ENCODE results near the gene CLMN. TPM values are rescaled to one million over a fixed set of nuclear protein-coding genes. Genes with fewer than 3 reads are reported as not detected.
"Not testable (repeated sequence)": the region's sequence is repeated elsewhere in the genome, so short reads cannot be mapped to it uniquely, and the experiment has no call there.

CLMN gene
- total RNA-seq, 1 donor from 2014 or later = 3.6 TPM

- no peak for DNase-seq (ENCODE audit: low read depth, low spot score)
Measured at GRCh38 chr14:95140060-95140858, 179.4 kb downstream of the CLMN start.

- DNase-seq (ENCODE audit: low read depth, low spot score) = no peak
Measured at GRCh38 chr14:95138876-95139275, 180.8 kb downstream of the CLMN start.

DNA sequence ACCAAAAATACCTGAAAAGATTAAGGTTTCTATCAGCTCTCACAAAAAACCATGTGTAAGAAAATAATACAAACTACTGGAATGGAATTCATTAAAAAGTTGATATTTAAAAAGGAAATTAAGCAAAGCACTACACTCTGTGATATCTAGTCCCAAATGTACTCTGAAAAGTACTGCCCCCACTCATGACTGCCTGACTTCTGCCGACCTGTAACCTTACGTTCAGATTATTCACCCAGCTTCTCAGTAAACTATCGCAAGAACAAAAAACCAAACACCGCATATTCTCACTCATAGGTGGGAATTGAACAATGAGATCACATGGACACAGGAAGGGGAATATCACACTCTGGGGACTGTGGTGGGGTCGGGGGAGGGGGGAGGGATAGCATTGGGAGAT, 181.3 kb downstream of the CLMN start:
- not testable (repeated sequence) for DNase-seq (ENCODE audit: low read depth, low spot score)

GRCh38 chr14:95137804-95138167, 181.9 kb downstream of the CLMN start:
- no peak for DNase-seq (ENCODE audit: low read depth, low spot score)

DNA sequence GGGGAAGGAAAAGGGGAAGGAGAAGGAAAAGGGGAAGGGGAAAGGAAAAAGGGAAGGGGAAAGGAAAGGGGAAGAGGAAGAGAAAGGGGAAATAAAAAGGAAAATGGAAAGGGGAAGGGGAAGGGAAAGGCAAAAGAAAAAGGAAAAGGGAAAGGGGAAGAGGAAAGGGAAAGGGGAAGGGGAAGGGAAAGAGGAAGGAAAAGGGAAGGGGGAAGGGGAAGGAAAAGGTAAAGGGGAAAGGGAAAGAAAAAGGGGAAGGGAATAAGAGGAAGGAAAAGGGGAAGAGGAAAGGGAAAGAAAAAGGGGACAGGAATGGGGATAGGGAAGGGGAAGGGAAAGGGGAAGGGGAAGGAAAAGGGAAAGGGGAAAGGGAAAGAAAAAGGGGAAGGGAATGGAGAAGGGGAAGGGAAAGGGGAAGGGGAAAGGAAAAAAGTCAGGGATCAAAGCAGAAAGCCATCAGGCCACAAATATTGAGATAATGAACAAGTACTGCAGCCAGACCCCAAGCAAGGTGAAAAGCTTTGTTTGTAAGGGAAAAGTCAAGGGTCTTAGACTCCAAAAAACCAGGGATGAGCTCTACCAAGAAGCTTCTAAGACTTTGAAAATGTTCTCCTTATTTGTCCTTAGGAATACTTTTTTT, 182.4 kb downstream of the CLMN start:
- DNase-seq (ENCODE audit: low read depth, low spot score) = no peak

- no peak for DNase-seq (ENCODE audit: low read depth, low spot score)
Measured at GRCh38 chr14:95136631-95137030, 183.1 kb downstream of the CLMN start.

DNA sequence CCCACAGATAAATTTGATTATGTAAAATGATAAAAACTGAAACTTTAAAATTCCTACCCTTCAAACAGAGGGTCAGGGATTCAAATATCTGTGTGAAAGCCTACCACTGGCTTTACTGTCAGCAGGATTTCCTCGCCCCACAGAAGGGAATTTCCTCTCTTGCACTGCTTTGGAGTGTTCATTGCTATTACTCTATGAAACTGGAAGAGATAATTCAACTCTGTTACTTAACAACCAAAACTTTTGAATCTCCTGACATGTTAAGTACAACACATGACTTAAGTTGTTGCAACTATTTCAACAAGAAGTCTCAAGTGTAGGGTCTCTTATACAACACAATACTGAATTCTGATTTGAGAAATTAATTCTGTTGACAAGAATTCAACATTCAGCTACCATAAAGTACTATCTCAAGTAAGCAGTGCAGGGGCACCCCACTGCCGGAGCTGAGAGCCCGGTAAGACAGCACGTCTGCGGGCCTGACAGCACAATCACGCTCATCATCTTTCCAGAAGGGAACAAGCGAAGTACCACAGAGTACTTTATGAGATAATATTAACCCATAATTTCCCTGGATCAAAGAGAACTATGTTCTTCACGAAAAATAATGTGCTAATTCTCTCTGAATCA, 185.3 kb downstream of the CLMN start:
- no peak for DNase-seq (ENCODE audit: low read depth, low spot score)

GRCh38 chr14:95133282-95133681, 186.4 kb downstream of the CLMN start:
- no peak for DNase-seq (ENCODE audit: low read depth, low spot score)

- DNase-seq (ENCODE audit: low read depth, low spot score) = no peak
Measured at GRCh38 chr14:95132760-95133159, 186.9 kb downstream of the CLMN start.

Other genes starting within 250 kb of the CLMN start
- 24.9 and 32.9 TPM in 2 replicates for gene DICER1, start 162.4 kb downstream of the CLMN start, total RNA-seq
- 11.5 and 15.5 TPM in 2 replicates for gene SYNE3, start 196.7 kb upstream of the CLMN start, total RNA-seq
- 63.7 and 65.7 TPM in 2 replicates for gene GLRX5, start 215.1 kb upstream of the CLMN start, total RNA-seq